Measurements from ENCODE around the gene COL6A6.

COL6A6 gene

GRCh38 chr3:130516645-130517512, at the start of gene COL6A6:
TSS of gene COL6A6 (plus strand) at chr3:130517177. CDS start at chr3:130560365, 43,188 bp downstream.
- no peaks in the 10 kb centered on the region for H3K36me3 ChIP-seq (ENCODE audit: control insufficient read depth in 2 of 2, insufficient read depth in 2 of 2, low read length in 2 of 2)
- H3K9ac ChIP-seq (ENCODE audit: low read depth in 1 of 2, low read length in 2 of 2) = no peak within 1 kb of the TSS
- H3K27ac ChIP-seq (ENCODE audit: low read depth in 2 of 2, low read length in 2 of 2) = no peak within 1 kb of the TSS
- peaks cover 4 to 16% of the 10 kb centered on the region in 2 donors for H3K27me3 ChIP-seq (ENCODE audit: control insufficient read depth in 2 of 2, insufficient read depth in 2 of 2, low read length in 2 of 2)
- no peak within 1 kb of the TSS for H3K4me3 ChIP-seq (ENCODE audit: low read length in 2 of 2)
- no peaks in the 10 kb centered on the region for H3K4me1 ChIP-seq (ENCODE audit: control insufficient read depth in 2 of 2, insufficient read depth in 2 of 2, low read length in 2 of 2)
- no peaks in the 10 kb centered on the region for H3K9me3 ChIP-seq (ENCODE audit: control insufficient read depth in 2 of 2, low read length in 2 of 2)

DNA sequence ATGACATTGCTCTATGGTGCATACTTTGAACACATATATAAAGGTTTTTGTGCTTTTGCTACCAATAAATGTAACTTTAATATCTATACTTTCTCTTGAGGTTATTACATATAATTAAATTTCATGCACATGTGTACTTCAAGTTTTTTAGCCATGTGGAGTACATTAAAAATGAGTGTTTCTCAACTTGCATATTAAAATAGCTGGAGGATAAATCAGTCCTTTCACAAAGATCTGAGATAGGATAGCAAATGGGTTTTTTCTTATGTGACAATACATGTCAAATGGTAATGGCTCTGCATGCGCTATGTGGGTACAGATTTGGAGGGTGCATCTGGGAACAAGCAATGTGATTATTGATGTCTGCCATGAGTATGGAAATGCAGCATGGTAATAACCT, 48.7 kb upstream of the COL6A6 start:
- Histone ChIP-seq H3K4me1 (ENCODE audit: control insufficient read depth in 2 of 2, insufficient read depth in 2 of 2, low read length in 2 of 2) (no peaks in the 10 kb centered on the region), H3K27me3 (ENCODE audit: control insufficient read depth in 2 of 2, insufficient read depth in 2 of 2, low read length in 2 of 2) (no peaks in the 10 kb centered on the region), H3K9ac (ENCODE audit: low read depth in 1 of 2, low read length in 2 of 2) (no peak overlapping the region), H3K4me3 (ENCODE audit: low read length in 2 of 2) (no peak overlapping the region), H3K36me3 (ENCODE audit: control insufficient read depth in 2 of 2, insufficient read depth in 2 of 2, low read length in 2 of 2) (no peaks in the 10 kb centered on the region), H3K9me3 (ENCODE audit: control insufficient read depth in 2 of 2, low read length in 2 of 2) (no peaks in the 10 kb centered on the region), H3K27ac (ENCODE audit: low read depth in 2 of 2, low read length in 2 of 2) (no peak overlapping the region)

- Histone ChIP-seq H3K27ac (ENCODE audit: low read depth in 2 of 2, low read length in 2 of 2) (no peak overlapping the region), H3K36me3 (ENCODE audit: control insufficient read depth in 2 of 2, insufficient read depth in 2 of 2, low read length in 2 of 2) (no peaks in the 10 kb centered on the region), H3K9ac (ENCODE audit: low read depth in 1 of 2, low read length in 2 of 2) (no peak overlapping the region), H3K4me3 (ENCODE audit: low read length in 2 of 2) (no peak overlapping the region), H3K4me1 (ENCODE audit: control insufficient read depth in 2 of 2, insufficient read depth in 2 of 2, low read length in 2 of 2) (no peaks in the 10 kb centered on the region), H3K27me3 (ENCODE audit: control insufficient read depth in 2 of 2, insufficient read depth in 2 of 2, low read length in 2 of 2) (no peaks in the 10 kb centered on the region), H3K9me3 (ENCODE audit: control insufficient read depth in 2 of 2, low read length in 2 of 2) (no peaks in the 10 kb centered on the region)
These were observed 46.9 kb upstream of the COL6A6 start for GRCh38 chr3:130470126-130470525.

DNA sequence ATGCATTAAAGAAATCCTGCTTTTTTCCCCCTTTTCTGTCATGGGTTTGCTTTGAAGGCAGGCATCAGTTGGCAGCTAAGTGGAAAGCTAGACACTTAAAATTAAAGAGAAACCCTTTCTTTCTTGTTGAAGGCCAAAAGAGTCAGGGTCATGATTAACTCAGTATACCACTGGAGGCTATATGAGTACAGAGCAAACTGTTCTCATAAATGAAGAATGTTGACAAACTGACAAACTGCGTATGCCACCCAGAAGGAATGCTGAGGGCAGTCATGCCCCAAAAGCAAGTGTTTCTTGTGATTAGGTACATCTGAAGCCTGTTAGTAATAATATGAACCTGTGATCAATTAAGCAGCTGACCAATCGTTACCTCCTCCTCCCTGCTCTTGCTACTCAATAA, 43.6 kb upstream of the COL6A6 start:
- Histone ChIP-seq H3K9ac (ENCODE audit: low read depth in 1 of 2, low read length in 2 of 2) (no peak overlapping the region), H3K4me3 (ENCODE audit: low read length in 2 of 2) (no peak overlapping the region), H3K4me1 (ENCODE audit: control insufficient read depth in 2 of 2, insufficient read depth in 2 of 2, low read length in 2 of 2) (no peaks in the 10 kb centered on the region), H3K27ac (ENCODE audit: low read depth in 2 of 2, low read length in 2 of 2) (no peak overlapping the region), H3K9me3 (ENCODE audit: control insufficient read depth in 2 of 2, low read length in 2 of 2) (no peaks in the 10 kb centered on the region), H3K36me3 (ENCODE audit: control insufficient read depth in 2 of 2, insufficient read depth in 2 of 2, low read length in 2 of 2) (no peaks in the 10 kb centered on the region), H3K27me3 (ENCODE audit: control insufficient read depth in 2 of 2, insufficient read depth in 2 of 2, low read length in 2 of 2) (no peaks in the 10 kb centered on the region)

GRCh38 chr3:130480736-130481135, 36.2 kb upstream of the COL6A6 start:
- Histone ChIP-seq H3K4me1 (ENCODE audit: control insufficient read depth in 2 of 2, insufficient read depth in 2 of 2, low read length in 2 of 2) (no peaks in the 10 kb centered on the region), H3K4me3 (ENCODE audit: low read length in 2 of 2) (no peak overlapping the region), H3K9me3 (ENCODE audit: control insufficient read depth in 2 of 2, low read length in 2 of 2) (no peaks in the 10 kb centered on the region), H3K27me3 (ENCODE audit: control insufficient read depth in 2 of 2, insufficient read depth in 2 of 2, low read length in 2 of 2) (no peaks in the 10 kb centered on the region), H3K36me3 (ENCODE audit: control insufficient read depth in 2 of 2, insufficient read depth in 2 of 2, low read length in 2 of 2) (no peaks in the 10 kb centered on the region), H3K27ac (ENCODE audit: low read depth in 2 of 2, low read length in 2 of 2) (no peak overlapping the region), H3K9ac (ENCODE audit: low read depth in 1 of 2, low read length in 2 of 2) (no peak overlapping the region)

- Histone ChIP-seq H3K4me3 (ENCODE audit: low read length in 2 of 2) (no peak overlapping the region), H3K36me3 (ENCODE audit: control insufficient read depth in 2 of 2, insufficient read depth in 2 of 2, low read length in 2 of 2) (no peaks in the 10 kb centered on the region), H3K4me1 (ENCODE audit: control insufficient read depth in 2 of 2, insufficient read depth in 2 of 2, low read length in 2 of 2) (no peaks in the 10 kb centered on the region), H3K9me3 (ENCODE audit: control insufficient read depth in 2 of 2, low read length in 2 of 2) (no peaks in the 10 kb centered on the region), H3K9ac (ENCODE audit: low read depth in 1 of 2, low read length in 2 of 2) (no peak overlapping the region), H3K27me3 (ENCODE audit: control insufficient read depth in 2 of 2, insufficient read depth in 2 of 2, low read length in 2 of 2) (no peaks in the 10 kb centered on the region), H3K27ac (ENCODE audit: low read depth in 2 of 2, low read length in 2 of 2) (no peak overlapping the region)
These were observed 28.7 kb upstream of the COL6A6 start for GRCh38 chr3:130488288-130488687.

- Histone ChIP-seq H3K9me3 (ENCODE audit: control insufficient read depth in 2 of 2, low read length in 2 of 2) (no peaks in the 10 kb centered on the region), H3K4me3 (ENCODE audit: low read length in 2 of 2) (no peak overlapping the region)
These were observed 28.1 kb upstream of the COL6A6 start for GRCh38 chr3:130488769-130489450.

DNA sequence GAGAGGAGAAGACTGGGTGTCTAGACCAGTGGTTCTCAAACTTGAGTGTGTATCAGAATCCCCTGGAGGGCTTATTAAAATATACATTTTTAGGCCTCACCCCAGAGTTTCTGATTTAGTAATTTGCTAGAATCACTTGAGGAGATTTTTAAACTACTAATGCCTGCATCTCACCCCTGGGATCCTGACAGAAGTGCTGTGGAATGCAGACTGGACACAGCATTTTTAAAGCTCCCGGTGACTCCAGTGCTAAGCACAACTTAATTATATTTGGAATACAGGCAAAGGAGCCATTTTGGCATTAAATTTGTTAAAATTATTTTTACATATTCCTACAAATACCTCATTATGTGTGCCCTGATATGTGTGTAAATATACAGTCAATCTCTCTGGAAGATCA, 26.7 kb upstream of the COL6A6 start:
- Histone ChIP-seq H3K9ac (ENCODE audit: low read depth in 1 of 2, low read length in 2 of 2) (no peak overlapping the region), H3K9me3 (ENCODE audit: control insufficient read depth in 2 of 2, low read length in 2 of 2) (no peaks in the 10 kb centered on the region), H3K36me3 (ENCODE audit: control insufficient read depth in 2 of 2, insufficient read depth in 2 of 2, low read length in 2 of 2) (no peaks in the 10 kb centered on the region), H3K27me3 (ENCODE audit: control insufficient read depth in 2 of 2, insufficient read depth in 2 of 2, low read length in 2 of 2) (no peaks in the 10 kb centered on the region), H3K27ac (ENCODE audit: low read depth in 2 of 2, low read length in 2 of 2) (no peak overlapping the region), H3K4me3 (ENCODE audit: low read length in 2 of 2) (no peak overlapping the region), H3K4me1 (ENCODE audit: control insufficient read depth in 2 of 2, insufficient read depth in 2 of 2, low read length in 2 of 2) (no peaks in the 10 kb centered on the region)

More at GRCh38 chr3:130488769-130489450, 28.1 kb upstream of the COL6A6 start:
- H3K9ac ChIP-seq (ENCODE audit: low read depth in 1 of 2, low read length in 2 of 2) = no peak overlapping the region
- no peaks in the 10 kb centered on the region for H3K27me3 ChIP-seq (ENCODE audit: control insufficient read depth in 2 of 2, insufficient read depth in 2 of 2, low read length in 2 of 2)
- H3K4me1 ChIP-seq (ENCODE audit: control insufficient read depth in 2 of 2, insufficient read depth in 2 of 2, low read length in 2 of 2) = no peaks in the 10 kb centered on the region
- no peak overlapping the region for H3K27ac ChIP-seq (ENCODE audit: low read depth in 2 of 2, low read length in 2 of 2)
- no peaks in the 10 kb centered on the region for H3K36me3 ChIP-seq (ENCODE audit: control insufficient read depth in 2 of 2, insufficient read depth in 2 of 2, low read length in 2 of 2)

DNA sequence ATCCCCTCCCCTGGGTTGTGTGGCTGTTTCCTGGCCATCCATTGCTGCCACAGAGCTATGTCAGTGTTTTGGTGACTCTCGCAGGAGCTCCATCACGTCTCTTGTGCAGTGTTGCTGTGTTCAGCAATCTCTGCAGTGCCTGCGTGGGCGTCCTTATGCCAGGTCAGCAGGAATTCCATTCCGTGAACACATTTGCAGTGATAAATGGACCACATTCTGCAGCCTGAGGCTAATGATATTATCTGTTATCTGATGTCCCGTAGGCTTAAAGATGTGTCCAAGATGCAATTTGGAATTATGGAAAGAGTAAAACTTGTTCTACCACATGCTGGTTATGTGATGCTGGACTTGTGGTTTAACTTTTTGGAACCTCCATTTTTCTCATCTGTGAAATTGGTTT, 25.5 kb upstream of the COL6A6 start:
- H3K9ac ChIP-seq (ENCODE audit: low read depth in 1 of 2, low read length in 2 of 2) = no peak overlapping the region
- no peaks in the 10 kb centered on the region for H3K27me3 ChIP-seq (ENCODE audit: control insufficient read depth in 2 of 2, insufficient read depth in 2 of 2, low read length in 2 of 2)
- H3K9me3 ChIP-seq (ENCODE audit: control insufficient read depth in 2 of 2, low read length in 2 of 2) = no peaks in the 10 kb centered on the region
- no peaks in the 10 kb centered on the region for H3K4me1 ChIP-seq (ENCODE audit: control insufficient read depth in 2 of 2, insufficient read depth in 2 of 2, low read length in 2 of 2)
- H3K4me3 ChIP-seq (ENCODE audit: low read length in 2 of 2) = no peak overlapping the region
- no peak overlapping the region for H3K27ac ChIP-seq (ENCODE audit: low read depth in 2 of 2, low read length in 2 of 2)
- no peaks in the 10 kb centered on the region for H3K36me3 ChIP-seq (ENCODE audit: control insufficient read depth in 2 of 2, insufficient read depth in 2 of 2, low read length in 2 of 2)

DNA sequence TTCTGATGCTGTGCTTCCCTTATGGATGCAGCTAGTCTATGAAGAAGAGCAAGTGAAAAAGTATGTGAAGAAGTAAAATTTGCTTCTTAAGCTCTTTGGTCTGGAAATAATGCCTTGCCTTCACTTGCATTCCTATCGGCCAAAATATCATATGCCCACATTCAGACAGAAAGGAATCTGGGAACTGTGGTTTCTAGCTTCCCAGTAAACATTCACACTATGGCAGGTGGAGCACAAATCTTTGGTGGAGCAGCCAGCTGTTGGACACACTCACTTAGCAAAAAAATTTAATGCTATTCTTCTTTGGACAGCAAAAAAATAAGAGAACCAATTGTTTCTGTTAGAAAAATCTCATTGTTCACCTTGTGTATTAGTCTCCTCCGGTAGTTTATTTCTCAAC, 12.3 kb upstream of the COL6A6 start:
- no peaks in the 10 kb centered on the region for H3K4me1 ChIP-seq (ENCODE audit: control insufficient read depth in 2 of 2, insufficient read depth in 2 of 2, low read length in 2 of 2)
- H3K27me3 ChIP-seq (ENCODE audit: control insufficient read depth in 2 of 2, insufficient read depth in 2 of 2, low read length in 2 of 2) = no peaks in the 10 kb centered on the region
- no peak overlapping the region for H3K27ac ChIP-seq (ENCODE audit: low read depth in 2 of 2, low read length in 2 of 2)
- no peaks in the 10 kb centered on the region for H3K36me3 ChIP-seq (ENCODE audit: control insufficient read depth in 2 of 2, insufficient read depth in 2 of 2, low read length in 2 of 2)
- no peak overlapping the region for H3K4me3 ChIP-seq (ENCODE audit: low read length in 2 of 2)
- H3K9me3 ChIP-seq (ENCODE audit: control insufficient read depth in 2 of 2, low read length in 2 of 2) = no peaks in the 10 kb centered on the region
- no peak overlapping the region for H3K9ac ChIP-seq (ENCODE audit: low read depth in 1 of 2, low read length in 2 of 2)

Measured in mucosa of rectum (tissue), 2 donors.